Activated naive CD8-positive, alpha-beta T cell treated with anti-CD3 and anti-CD28 coated beads, Interleukin-2, amount 10 ng/mL, durations not matched to agents 7 days and 5 days (primary cell): ENCODE data around the gene NIPAL4. TPM values are rescaled to one million over a fixed set of nuclear protein-coding genes. Genes with fewer than 3 reads are reported as not detected.
"Not testable (repeated sequence)": the region's sequence is repeated elsewhere in the genome, so short reads cannot be mapped to it uniquely, and the experiment has no call there.

Experiments
- ATAC-seq: fragments of 150-1000 bp; cut with Tn5 transposase; one replicate; pipeline ENCODE4 v1.10.0; 2021; ENCODE audit warnings: low read depth, moderate library complexity
- POLR2A ChIA-PET: fragments of 350-600 bp; sonication (Branson Sonifier 250); formaldehyde crosslinking; loops from one replicate; lab custom pipeline; 2021; ENCODE audit warnings: antibody characterized with exemption; lab: Charles Lee
- DNase-seq: peaks from one replicate; pipeline ENCODE4 v3.0.0; 2021
- H3K27ac Mint-ChIP-seq: one replicate; pipeline ENCODE4 v1.8.0; 2022; ENCODE audit warnings: mild to moderate bottlenecking, mixed read lengths
- H3K27me3 Mint-ChIP-seq: one replicate; pipeline ENCODE4 v1.8.0; 2022; ENCODE audit warnings: mild to moderate bottlenecking, moderate library complexity, mixed read lengths
- H3K36me3 Mint-ChIP-seq: one replicate; pipeline ENCODE4 v1.8.0; 2021; ENCODE audit warnings: mild to moderate bottlenecking, mixed read lengths
- H3K4me1 Mint-ChIP-seq: one replicate; pipeline ENCODE4 v1.8.0; 2021; ENCODE audit warnings: mixed read lengths
- H3K4me3 Mint-ChIP-seq: one replicate; pipeline ENCODE4 v1.8.0; 2022; ENCODE audit warnings: mild to moderate bottlenecking, moderate library complexity, mixed read lengths
- H3K9me3 Mint-ChIP-seq: one replicate; pipeline ENCODE4 v1.8.0; 2021; ENCODE audit warnings: mixed read lengths
- total RNA-seq, 2 experiments: library from RNA; stranded (reverse); gene quantifications; one replicate each; pipeline ENCODE4 v1.2.3, GENCODE V29; 2021

The NIPAL4 gene
- not detected for total RNA-seq

DNA sequence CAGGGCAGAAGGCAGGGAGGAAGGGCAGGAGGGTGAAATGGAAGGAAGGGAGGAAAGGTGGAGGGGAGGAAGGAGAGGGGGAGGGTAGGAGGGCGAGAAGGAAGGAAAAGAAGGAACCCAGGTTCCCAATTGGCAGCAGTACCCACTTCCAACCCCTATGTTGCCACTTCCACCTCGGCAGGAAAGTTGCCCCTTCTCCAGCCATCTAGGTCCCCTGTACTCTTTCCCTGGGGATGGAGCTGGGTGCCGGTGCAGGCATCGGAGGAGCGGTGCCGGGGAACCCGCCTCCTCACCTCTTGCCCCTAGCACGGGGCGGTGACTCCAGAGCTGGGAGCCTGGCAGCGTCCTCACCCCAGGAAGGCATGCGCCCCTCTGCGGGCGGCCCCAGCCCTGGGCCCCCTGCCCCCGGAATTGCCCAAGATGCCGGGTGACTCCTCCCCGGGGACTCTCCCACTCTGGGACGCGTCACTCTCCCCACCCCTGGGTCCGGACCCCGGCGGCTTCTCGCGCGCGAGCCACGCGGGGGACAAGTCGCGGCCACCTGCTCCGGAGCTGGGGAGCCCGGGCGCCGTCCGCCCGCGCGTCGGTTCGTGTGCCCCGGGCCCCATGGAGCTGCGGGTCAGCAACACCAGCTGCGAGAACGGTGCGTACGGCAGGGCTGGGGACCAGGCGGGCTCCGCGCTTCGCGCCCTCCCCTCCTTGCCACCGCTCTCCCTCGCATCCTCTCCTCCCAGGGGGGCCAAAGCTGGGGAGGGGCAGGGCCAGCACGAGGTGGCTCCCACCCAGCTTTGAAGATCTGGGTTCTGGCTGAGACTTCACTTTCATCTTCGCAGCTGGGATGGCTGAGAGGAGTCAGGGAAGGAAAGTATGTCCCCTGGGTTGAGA is at the start of gene NIPAL4:
Gene NIPAL4 (plus strand): TSS at position 499 of the 885 bp plus-strand sequence. CDS start 108 bp downstream, at position 607.
- H3K4me1 Mint-ChIP-seq, result peaks cover 22% of the 10 kb centered on the region
- no peaks in the 10 kb centered on the region for H3K9me3 Mint-ChIP-seq
- POLR2A ChIA-PET, result no interaction called here
- H3K4me3 Mint-ChIP-seq, result peak within 1 kb of the TSS; percentile 59
- ATAC-seq (peak; percentile 64), DNase-seq (peak; percentile 43)
- no peak within 1 kb of the TSS for H3K27ac Mint-ChIP-seq
- no peaks in the 10 kb centered on the region for H3K36me3 Mint-ChIP-seq
- H3K27me3 Mint-ChIP-seq, result peaks cover 40% of the 10 kb centered on the region

DNA sequence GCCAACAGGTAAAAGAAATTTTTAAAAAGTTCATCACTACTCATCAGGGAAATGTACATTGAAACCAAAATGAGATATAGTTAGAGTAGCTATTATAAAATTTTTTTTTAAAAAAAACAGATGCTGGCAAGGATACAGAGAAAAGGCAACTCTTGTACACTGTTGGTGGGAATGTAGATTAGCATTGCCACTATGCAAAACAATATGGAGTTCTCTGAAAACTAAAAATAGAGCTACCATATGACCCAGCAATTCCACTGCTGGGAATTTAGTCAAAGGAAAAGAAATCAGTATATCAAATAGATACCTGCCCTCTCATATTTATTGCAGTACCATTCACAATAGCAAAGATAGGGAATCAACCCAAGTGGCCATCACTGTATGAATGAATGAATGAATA is 44.2 kb upstream of the NIPAL4 start:
- no peak for DNase-seq
- Mint-ChIP-seq H3K9me3 (peaks cover 11% of the 10 kb centered on the region), H3K36me3 (no peaks in the 10 kb centered on the region), H3K27me3 (peaks cover 28% of the 10 kb centered on the region), H3K27ac (no peak overlapping the region), H3K4me3 (no peak overlapping the region), H3K4me1 (no peaks in the 10 kb centered on the region)
- no peak for ATAC-seq
- POLR2A ChIA-PET, result interaction anchor here (0.6 kb wide), 1 partner anchor 62 kb away, joined by 4 read pairs; no protein-coding TSS in a partner anchor

DNA sequence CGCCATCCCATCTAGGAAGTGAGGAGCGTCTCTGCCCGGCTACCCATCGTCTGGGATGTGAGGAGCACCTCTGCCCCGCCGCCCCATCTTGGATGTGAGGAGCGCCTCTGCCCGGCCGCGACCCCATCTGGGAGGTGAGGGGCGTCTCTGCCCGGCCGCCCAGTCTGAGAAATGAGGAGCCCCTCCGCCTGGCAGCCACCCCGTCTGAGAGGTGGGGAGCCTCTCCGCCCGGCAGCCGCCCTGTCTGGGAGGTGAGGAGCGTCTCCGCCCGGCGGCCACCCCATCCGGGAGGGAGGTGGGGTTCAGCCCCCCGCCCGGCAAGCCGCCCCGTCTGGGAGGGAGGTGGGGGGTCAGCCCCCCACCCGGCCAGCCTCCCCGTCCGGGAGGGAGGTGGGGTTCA is 40.5 kb upstream of the NIPAL4 start:
- H3K36me3 Mint-ChIP-seq, H3K4me1 Mint-ChIP-seq, H3K4me3 Mint-ChIP-seq, H3K9me3 Mint-ChIP-seq, POLR2A ChIA-PET, DNase-seq, ATAC-seq, H3K27ac Mint-ChIP-seq: not testable (repeated sequence)
- H3K27me3 Mint-ChIP-seq, result peaks cover 11% of the 10 kb centered on the region

DNA sequence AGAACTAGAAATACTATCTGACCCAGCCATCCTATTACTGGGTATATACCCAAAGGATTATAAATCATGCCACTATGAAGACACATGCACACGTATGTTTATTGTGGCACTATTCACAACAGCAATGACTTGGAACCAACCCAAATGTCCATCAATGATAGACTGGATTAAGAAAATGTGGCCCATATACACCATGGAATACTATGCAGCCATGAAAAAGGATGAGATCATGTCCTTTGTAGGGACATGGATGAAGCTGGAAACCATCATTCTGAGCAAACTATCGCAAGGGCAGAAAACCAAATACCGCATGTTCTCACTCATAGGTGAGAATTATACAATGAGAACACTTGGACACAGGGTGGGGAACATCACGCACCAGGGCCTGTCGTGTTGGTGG is 30.1 kb upstream of the NIPAL4 start:
- DNase-seq, H3K27ac Mint-ChIP-seq, H3K4me1 Mint-ChIP-seq, H3K36me3 Mint-ChIP-seq, ATAC-seq, POLR2A ChIA-PET, H3K9me3 Mint-ChIP-seq, H3K4me3 Mint-ChIP-seq: not testable (repeated sequence)
- H3K27me3 Mint-ChIP-seq, result peaks cover 35% of the 10 kb centered on the region

DNA sequence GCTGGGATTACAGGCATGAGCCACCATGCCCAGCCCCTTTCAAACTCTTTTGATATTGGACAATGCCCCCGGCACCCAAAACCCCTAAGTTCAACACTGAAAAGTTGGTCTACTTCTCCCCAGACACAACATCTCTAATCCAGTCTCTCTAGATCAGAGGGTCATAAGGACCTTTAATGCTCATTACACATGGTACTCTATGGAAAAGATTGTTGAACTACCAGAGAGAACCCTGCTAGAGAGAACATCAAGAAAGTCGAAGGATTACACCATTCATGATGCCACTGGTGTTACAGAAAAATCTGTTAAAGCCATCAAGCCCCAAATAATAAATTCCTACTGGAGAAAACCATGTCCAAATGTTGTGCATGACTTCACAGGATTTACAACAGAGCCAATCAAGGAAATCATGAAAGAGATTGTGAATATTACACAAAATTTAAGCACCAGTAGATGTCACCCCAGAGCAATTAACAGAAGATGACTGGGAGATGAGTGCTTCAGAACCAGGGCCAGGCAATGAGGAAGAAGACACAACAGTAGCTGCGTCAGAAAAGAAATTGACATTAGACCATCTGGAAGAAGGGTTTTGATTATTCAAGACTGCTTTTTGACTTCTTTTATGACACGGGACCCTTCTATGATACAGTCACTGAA is 28.3 kb upstream of the NIPAL4 start:
- no peaks in the 10 kb centered on the region for H3K36me3 Mint-ChIP-seq
- POLR2A ChIA-PET, result interaction anchor here (0.5 kb wide), 1 partner anchor 24 kb away, joined by 3 read pairs; no protein-coding TSS in a partner anchor
- H3K9me3 Mint-ChIP-seq, result peaks cover 1% of the 10 kb centered on the region
- peaks cover 34% of the 10 kb centered on the region for H3K27me3 Mint-ChIP-seq
- no peak overlapping the region for H3K27ac Mint-ChIP-seq
- peak; percentile 94 for ATAC-seq
- no peak for DNase-seq
- H3K4me1 Mint-ChIP-seq, result peaks cover 4% of the 10 kb centered on the region
- no peak overlapping the region for H3K4me3 Mint-ChIP-seq

DNA sequence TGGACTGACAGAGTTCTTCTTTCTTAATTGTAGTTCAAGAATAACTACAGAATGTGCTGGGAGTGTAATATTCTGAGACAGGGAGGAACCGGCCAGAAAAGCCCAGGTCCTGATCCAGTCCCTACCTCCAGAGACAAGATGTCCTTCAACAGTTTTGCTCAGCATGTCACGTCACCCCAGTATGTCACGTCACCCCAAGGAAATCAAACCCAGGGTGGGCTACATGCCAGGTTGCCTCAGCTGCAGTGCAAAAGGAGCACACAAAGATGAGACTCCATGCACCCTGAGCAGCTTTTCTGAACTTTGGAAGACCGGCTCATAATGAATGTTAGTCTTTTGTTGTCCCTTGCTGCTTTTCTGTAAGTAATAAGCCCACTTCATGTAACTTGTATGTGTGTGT is 25.9 kb upstream of the NIPAL4 start:
- Mint-ChIP-seq H3K9me3 (peaks cover 1% of the 10 kb centered on the region), H3K36me3 (no peaks in the 10 kb centered on the region), H3K27me3 (peaks cover 15% of the 10 kb centered on the region), H3K4me3 (no peak overlapping the region), H3K27ac (no peak overlapping the region), H3K4me1 (peaks cover 4% of the 10 kb centered on the region)
- ATAC-seq, result no peak
- no peak for DNase-seq
- POLR2A ChIA-PET, result no interaction called here

DNA sequence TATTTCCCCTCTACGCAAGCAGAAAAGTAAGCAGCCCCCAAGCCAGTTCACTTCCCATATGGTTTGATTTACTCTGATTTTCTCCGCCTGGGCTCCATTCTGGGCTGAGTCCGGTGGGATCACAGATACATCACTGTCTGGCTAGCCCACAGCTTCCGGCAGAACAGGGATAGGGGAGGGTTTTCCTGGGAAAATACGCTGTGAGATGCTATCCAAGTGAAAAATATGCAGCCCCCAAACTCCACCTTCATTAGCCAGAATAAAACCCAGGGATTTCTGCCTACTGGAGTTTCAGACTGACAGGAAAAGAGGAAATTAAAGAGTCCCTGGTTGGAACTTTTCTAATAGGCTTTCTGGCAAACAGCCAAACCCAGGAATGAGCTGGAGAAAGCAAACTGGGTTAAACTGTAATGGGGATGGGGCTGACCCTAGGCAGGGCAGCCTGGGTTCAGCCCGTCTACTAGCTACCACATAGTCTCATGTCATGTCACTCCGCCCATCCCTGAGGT is 16.9 kb upstream of the NIPAL4 start:
- POLR2A ChIA-PET, result no interaction called here

DNA sequence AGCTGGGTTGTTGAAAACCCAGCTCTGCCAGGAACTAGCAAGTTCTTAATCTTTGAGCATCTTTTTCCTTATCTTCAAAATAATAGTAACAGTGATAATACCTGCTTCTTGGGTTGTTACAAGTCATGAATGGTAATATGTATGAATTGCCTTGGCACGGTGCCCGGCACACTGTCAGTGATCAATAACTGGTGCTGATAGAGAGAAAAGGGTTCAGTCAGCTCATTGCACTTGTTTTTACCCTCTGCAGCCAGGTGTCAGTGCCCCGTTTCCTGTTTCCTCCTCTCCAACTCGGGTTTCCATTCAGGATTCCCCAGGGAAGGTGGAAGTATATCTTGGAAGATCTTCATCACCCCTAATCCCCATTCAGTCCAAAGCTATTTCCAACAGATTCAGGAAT is 15.8 kb upstream of the NIPAL4 start:
- POLR2A ChIA-PET, result no interaction called here
- Mint-ChIP-seq H3K4me3 (no peak overlapping the region), H3K9me3 (no peaks in the 10 kb centered on the region), H3K36me3 (no peaks in the 10 kb centered on the region), H3K27ac (no peak overlapping the region), H3K4me1 (no peaks in the 10 kb centered on the region), H3K27me3 (peaks cover 37% of the 10 kb centered on the region)
- DNase-seq, result no peak
- ATAC-seq, result no peak

More for the DNA sequence above, 16.9 kb upstream of the NIPAL4 start:
- peaks cover 28% of the 10 kb centered on the region for H3K27me3 Mint-ChIP-seq
- ATAC-seq (no peak), DNase-seq (no peak)
- H3K4me3 Mint-ChIP-seq, result no peak overlapping the region
- H3K9me3 Mint-ChIP-seq, result no peaks in the 10 kb centered on the region
- no peak overlapping the region for H3K27ac Mint-ChIP-seq
- no peaks in the 10 kb centered on the region for H3K36me3 Mint-ChIP-seq
- no peaks in the 10 kb centered on the region for H3K4me1 Mint-ChIP-seq

DNA sequence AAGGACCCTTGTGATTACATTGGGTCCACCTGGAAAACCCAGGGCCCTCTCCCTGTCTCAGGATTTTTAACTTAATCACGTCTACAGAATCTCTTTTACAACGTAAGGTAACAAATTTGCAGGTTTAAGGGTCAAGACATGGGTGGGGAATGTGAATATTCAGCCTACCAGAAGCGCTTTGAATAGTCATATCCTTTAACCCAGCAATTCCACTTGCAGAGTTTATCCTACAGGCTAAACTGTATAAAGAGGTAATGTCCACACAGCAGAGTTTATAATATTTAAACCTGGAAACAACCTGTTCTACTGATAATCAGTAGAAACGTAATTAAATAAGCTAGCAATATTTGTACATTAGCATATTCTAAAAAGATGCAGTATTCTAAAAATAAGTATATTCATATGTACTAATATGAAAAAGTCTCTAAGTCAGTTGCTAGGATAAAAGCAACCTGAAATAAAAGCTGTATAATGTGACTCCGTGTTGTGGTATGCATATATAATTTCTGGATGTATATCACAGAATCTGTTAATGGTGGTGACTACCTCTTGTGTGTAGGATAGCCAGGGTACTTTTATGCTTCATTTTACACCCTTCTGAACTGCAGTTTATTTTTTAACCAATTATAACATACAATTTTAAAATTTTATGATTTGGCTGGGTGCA is 14.1 kb upstream of the NIPAL4 start:
- H3K27ac Mint-ChIP-seq, result no peak overlapping the region
- no peaks in the 10 kb centered on the region for H3K36me3 Mint-ChIP-seq
- DNase-seq (no peak), ATAC-seq (no peak)
- H3K4me3 Mint-ChIP-seq, result no peak overlapping the region
- H3K4me1 Mint-ChIP-seq, result no peaks in the 10 kb centered on the region
- POLR2A ChIA-PET, result no interaction called here
- peaks cover 34% of the 10 kb centered on the region for H3K27me3 Mint-ChIP-seq
- H3K9me3 Mint-ChIP-seq, result no peaks in the 10 kb centered on the region

DNA sequence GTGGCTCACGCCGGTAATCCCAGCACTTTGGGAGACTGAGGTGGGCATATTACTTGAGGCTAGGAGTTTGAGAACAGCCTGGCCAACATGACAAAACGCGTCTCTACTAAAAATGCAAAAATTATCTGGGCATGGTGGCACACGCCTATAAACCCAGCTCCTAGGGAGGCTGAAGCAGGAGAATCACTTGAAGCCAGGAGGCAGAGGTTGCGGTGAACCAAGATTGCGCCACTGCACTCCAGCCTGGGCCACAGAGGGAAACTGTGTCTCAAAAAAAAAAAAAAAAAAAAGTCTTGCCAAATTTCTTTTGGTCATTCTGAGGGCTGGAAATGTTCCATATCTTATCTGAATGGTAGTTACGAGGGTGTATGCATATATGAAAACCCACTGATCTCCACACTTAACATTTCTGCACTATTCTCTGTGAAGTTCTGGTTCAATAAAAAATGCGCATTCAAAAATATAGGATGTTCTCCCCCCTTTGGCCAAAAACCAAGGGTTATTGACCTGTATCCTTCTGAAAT is 13.5 kb upstream of the NIPAL4 start:
- Mint-ChIP-seq H3K27me3 (peaks cover 34% of the 10 kb centered on the region), H3K4me1 (no peaks in the 10 kb centered on the region), H3K4me3 (no peak overlapping the region), H3K36me3 (no peaks in the 10 kb centered on the region), H3K27ac (no peak overlapping the region), H3K9me3 (no peaks in the 10 kb centered on the region)
- DNase-seq, result no peak
- no peak for ATAC-seq
- POLR2A ChIA-PET, result no interaction called here

DNA sequence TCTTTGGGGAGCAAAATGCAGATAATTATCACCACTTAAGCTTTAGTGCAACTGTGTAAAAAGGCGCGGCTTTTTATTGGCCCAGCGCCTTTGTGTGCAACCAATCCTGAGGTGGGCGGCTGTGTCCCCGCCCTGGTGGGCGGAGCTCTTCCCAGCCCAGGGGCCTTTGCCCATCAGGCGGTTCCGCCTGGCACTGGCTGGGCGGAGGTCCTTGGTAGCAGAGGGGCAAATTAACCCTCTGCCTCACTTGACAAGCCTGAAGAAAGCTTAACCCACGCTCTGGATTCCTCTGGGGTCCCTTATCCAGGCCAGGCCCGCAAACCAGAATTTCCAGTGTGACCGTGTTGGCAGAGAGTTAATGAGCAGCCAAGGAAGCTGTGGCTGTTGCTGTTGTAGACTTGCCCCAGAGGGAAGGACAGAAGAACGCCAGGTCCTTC is 12.8 kb upstream of the NIPAL4 start:
- H3K4me3 Mint-ChIP-seq, result no peak overlapping the region
- ATAC-seq (no peak), DNase-seq (no peak)
- no peak overlapping the region for H3K27ac Mint-ChIP-seq
- H3K27me3 Mint-ChIP-seq, result peaks cover 29% of the 10 kb centered on the region
- POLR2A ChIA-PET, result no interaction called here
- H3K4me1 Mint-ChIP-seq, result no peaks in the 10 kb centered on the region
- no peaks in the 10 kb centered on the region for H3K36me3 Mint-ChIP-seq
- H3K9me3 Mint-ChIP-seq, result no peaks in the 10 kb centered on the region

DNA sequence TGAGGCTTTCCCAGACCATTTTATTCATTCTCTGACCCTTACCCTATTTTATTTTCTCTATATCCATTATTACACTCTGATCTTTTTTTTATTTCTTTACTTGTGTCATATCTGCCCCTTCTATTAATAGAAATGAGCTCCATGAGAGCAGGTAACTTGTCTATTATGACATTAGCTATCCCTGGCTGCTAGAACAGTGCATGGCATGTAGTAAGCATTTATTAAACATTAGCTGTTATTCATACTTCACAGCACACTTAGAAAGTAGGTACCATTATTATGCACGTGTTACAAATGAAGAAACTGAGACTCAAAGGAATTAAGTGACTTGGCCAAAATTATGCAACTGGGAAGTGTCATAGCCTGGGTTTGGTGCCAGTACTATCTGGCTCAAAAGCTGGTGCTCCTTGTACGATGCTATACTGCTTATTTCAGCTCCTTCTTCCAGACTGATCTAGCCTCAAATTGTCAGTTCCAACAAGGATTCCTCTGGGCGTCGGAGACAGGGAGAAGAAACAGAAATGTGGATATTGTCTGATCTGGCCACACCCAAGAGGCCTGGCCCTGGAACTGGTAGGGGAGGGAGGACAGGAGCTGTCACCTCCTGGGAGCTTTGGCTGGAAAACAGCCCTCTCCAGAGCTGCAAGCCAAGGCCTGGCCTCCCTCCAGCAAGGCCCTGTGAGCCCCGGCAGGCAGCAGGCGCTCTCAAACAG is 10.8 kb upstream of the NIPAL4 start:
- Mint-ChIP-seq H3K27me3 (peaks cover 28% of the 10 kb centered on the region), H3K36me3 (no peaks in the 10 kb centered on the region), H3K4me3 (no peak overlapping the region), H3K9me3 (no peaks in the 10 kb centered on the region), H3K27ac (no peak overlapping the region), H3K4me1 (no peaks in the 10 kb centered on the region)
- ATAC-seq (no peak), DNase-seq (no peak)
- POLR2A ChIA-PET, result no interaction called here
